Peyer's patch (tissue), 4 donors: Measurements from ENCODE around the gene ADGRB3.

Source experiments
- POLR2A ChIP-seq, 2 donors: fragments of 450-650 bp; IDR thresholded peaks; one replicate each; pipeline ENCODE4 v1.5.1; 2017; ENCODE audit warnings: antibody characterized with exemption in 2 of 2, mild to moderate bottlenecking in 2 of 2, moderate library complexity in 2 of 2
- TF ChIP-seq, protein P1 (sequence below), 6 experiments: fragments of 450-650 bp in 4 of 6; fragments of 200-600 bp in 2 of 6; sonication (generic) in 1 of 6; IDR thresholded peaks; one replicate each; pipeline ENCODE4 v1.5.1; 2017 to 2019; ENCODE audit warnings: antibody characterized with exemption in 6 of 6, mild to moderate bottlenecking in 3 of 6, moderate library complexity in 1 of 6

DNA sequence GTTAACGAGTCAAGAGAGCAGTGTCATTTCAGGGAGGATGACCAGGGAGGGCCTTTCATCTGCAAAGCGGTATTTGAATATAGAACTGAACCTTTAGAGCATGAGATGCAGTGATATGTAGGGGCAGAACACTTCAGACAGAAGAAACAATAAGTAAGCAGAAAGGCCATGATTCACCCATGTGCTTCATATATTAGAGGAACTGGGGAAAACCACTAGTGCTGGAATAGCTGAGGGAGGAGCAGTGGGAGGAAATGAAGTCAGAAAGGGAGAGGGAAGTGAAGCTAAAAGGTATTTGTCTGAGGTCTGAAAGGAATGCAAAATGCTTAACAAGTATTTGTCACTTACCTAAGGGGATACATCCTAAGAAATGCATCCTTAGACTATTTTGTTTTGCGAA, 391.2 kb downstream of the ADGRB3 start:
- TF ChIP-seq, protein P1, sequence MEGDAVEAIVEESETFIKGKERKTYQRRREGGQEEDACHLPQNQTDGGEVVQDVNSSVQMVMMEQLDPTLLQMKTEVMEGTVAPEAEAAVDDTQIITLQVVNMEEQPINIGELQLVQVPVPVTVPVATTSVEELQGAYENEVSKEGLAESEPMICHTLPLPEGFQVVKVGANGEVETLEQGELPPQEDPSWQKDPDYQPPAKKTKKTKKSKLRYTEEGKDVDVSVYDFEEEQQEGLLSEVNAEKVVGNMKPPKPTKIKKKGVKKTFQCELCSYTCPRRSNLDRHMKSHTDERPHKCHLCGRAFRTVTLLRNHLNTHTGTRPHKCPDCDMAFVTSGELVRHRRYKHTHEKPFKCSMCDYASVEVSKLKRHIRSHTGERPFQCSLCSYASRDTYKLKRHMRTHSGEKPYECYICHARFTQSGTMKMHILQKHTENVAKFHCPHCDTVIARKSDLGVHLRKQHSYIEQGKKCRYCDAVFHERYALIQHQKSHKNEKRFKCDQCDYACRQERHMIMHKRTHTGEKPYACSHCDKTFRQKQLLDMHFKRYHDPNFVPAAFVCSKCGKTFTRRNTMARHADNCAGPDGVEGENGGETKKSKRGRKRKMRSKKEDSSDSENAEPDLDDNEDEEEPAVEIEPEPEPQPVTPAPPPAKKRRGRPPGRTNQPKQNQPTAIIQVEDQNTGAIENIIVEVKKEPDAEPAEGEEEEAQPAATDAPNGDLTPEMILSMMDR (IDR thresholded peaks at IDR 0.05), result no peak
- no peak for TF ChIP-seq POLR2A (IDR thresholded peaks at IDR 0.05)
